ENCODE measurements around the gene PTPN13.

Gene PTPN13

GRCh38 chr4:86819561-86819960 is 225.4 kb downstream of the PTPN13 start:
- DNase-seq = no peak

GRCh38 chr4:86821151-86821550 is 227.0 kb downstream of the PTPN13 start:
- DNase-seq = no peak

GRCh38 chr4:86822136-86822535 is 228.0 kb downstream of the PTPN13 start:
- DNase-seq = no peak

- DNase-seq = no peak
Observed at GRCh38 chr4:86825511-86825910, 231.4 kb downstream of the PTPN13 start.

- DNase-seq = no peak
Observed at GRCh38 chr4:86831262-86832130, 237.4 kb downstream of the PTPN13 start.

- DNase-seq = no peak
Observed at GRCh38 chr4:86833615-86834014, 239.5 kb downstream of the PTPN13 start.

- DNase-seq = no peak
Observed at GRCh38 chr4:86834901-86835300, 240.8 kb downstream of the PTPN13 start.

- no peak for DNase-seq
Observed at GRCh38 chr4:86835677-86836076, 241.6 kb downstream of the PTPN13 start.

- no peak for DNase-seq
Observed at GRCh38 chr4:86837691-86838503, 243.8 kb downstream of the PTPN13 start.

- no peak for DNase-seq
Observed at GRCh38 chr4:86840858-86841257, 246.7 kb downstream of the PTPN13 start.

- DNase-seq = no peak
Observed at GRCh38 chr4:86841309-86841708, 247.2 kb downstream of the PTPN13 start.

- no peak for DNase-seq
Observed at GRCh38 chr4:86845593-86845992, 251.5 kb downstream of the PTPN13 start.

GRCh38 chr4:86846921-86847320 is 252.8 kb downstream of the PTPN13 start:
- no peak for DNase-seq

GRCh38 chr4:86847571-86847970 is 253.5 kb downstream of the PTPN13 start:
- DNase-seq = no peak

GRCh38 chr4:86848136-86848535 is 254.0 kb downstream of the PTPN13 start:
- DNase-seq = no peak

GRCh38 chr4:86848732-86849619 is 254.9 kb downstream of the PTPN13 start, which contains the start of gene SLC10A6:
SLC10A6 (minus strand) TSS chr4:86849384; CDS start chr4:86849115, 269 bp downstream.
- DNase-seq = no peak

GRCh38 chr4:86853209-86853608 is 259.1 kb downstream of the PTPN13 start:
- DNase-seq = no peak

GRCh38 chr4:86855572-86855971 is 261.5 kb downstream of the PTPN13 start:
- no peak for DNase-seq

GRCh38 chr4:86856896-86857295 is 262.8 kb downstream of the PTPN13 start:
- no peak for DNase-seq

- no peak for DNase-seq
Observed at GRCh38 chr4:86857341-86858052, 263.4 kb downstream of the PTPN13 start.

Measured in NCI-H2081 (cell line).